CD14-positive monocyte (primary cell): ENCODE data around the gene CACNG3. TPM values are rescaled to one million over a fixed set of nuclear protein-coding genes. Genes with fewer than 3 reads are reported as not detected.

Experiments used
- DNase-seq, 3 donors: peaks; one replicate each; pipeline ENCODE4 v3.0.0-alpha.2; 2011 to 2022
- H2AFZ ChIP-seq: 2 replicates; pipeline ENCODE4 v1.6.0; 2012; ENCODE audit warnings: mild to moderate bottlenecking, low read depth, low read length, inconsistent platforms; ENCODE audit not compliant: insufficient read depth, poor library complexity, severe bottlenecking
- H3K27ac ChIP-seq, 2 donors: 1 replicate in 1 of 2; 2 replicates in 1 of 2; pipeline ENCODE4 v1.5.1; 2012 to 2013; ENCODE audit warnings: low read length in 2 of 2, control low read depth in 1 of 2, inconsistent platforms in 1 of 2, low read depth in 1 of 2, mild to moderate bottlenecking in 1 of 2
- H3K27me3 ChIP-seq, 2 donors: one replicate each; pipeline versions ENCODE4 v1.6.0 to v1.6.1; 2011 to 2013; ENCODE audit warnings: low read length in 2 of 2; ENCODE audit not compliant: control insufficient read depth in 2 of 2, insufficient read depth in 2 of 2
- H3K36me3 ChIP-seq, 2 donors: replicated peaks in 1 of 2; 1 replicate in 1 of 2; 2 replicates in 1 of 2; pipeline versions ENCODE4 v1.5.1 to v1.6.1; 2012 to 2013; ENCODE audit warnings: low read length in 2 of 2, control low read depth in 1 of 2, inconsistent platforms in 1 of 2, mild to moderate bottlenecking in 1 of 2; ENCODE audit not compliant: insufficient read depth in 2 of 2, control insufficient read depth in 1 of 2
- H3K4me1 ChIP-seq, 2 donors: 1 replicate in 1 of 2; 2 replicates in 1 of 2; pipeline versions ENCODE4 v1.5.1 to v1.6.1; 2012 to 2013; ENCODE audit warnings: low read length in 2 of 2, control low read depth in 1 of 2, inconsistent platforms in 1 of 2, mild to moderate bottlenecking in 1 of 2, moderate library complexity in 1 of 2; ENCODE audit not compliant: insufficient read depth in 2 of 2, control insufficient read depth in 1 of 2
- H3K4me2 ChIP-seq: replicated peaks from 2 replicates; pipeline ENCODE3; 2012; ENCODE audit warnings: low read length, moderate library complexity, mild to moderate bottlenecking; ENCODE audit not compliant: poor library complexity, severe bottlenecking; ENCODE audit errors: extremely low read depth
- H3K4me3 ChIP-seq, 3 experiments: fragments of 200-600 bp in 1 of 3; sonication (generic) in 1 of 3; replicated peaks in 1 of 3; 1 replicate in 2 of 3; 2 replicates in 1 of 3; pipeline ENCODE4 v1.5.1; 2011 to 2013; ENCODE audit warnings: low read length in 3 of 3, mild to moderate bottlenecking in 3 of 3, control low read depth in 2 of 3, low read depth in 2 of 3, inconsistent platforms in 1 of 3, moderate library complexity in 1 of 3
- H3K79me2 ChIP-seq: 2 replicates; pipeline ENCODE4 v1.6.0; 2012; ENCODE audit warnings: mild to moderate bottlenecking, control low read depth, inconsistent platforms, low read length, moderate library complexity; ENCODE audit not compliant: insufficient read depth
- H3K9ac ChIP-seq: 2 replicates; pipeline ENCODE4 v1.6.0; 2017; ENCODE audit warnings: low read length, mild to moderate bottlenecking; ENCODE audit not compliant: insufficient read depth, poor library complexity, severe bottlenecking
- H3K9me3 ChIP-seq, 2 donors: replicated peaks in 1 of 2; 1 replicate in 1 of 2; 2 replicates in 1 of 2; pipeline versions ENCODE4 v1.5.1 to v1.6.1; 2012 to 2013; ENCODE audit warnings: low read length in 2 of 2, control low read depth in 1 of 2; ENCODE audit not compliant: control insufficient read depth in 1 of 2, insufficient read depth in 1 of 2
- H4K20me1 ChIP-seq: 2 replicates; pipeline ENCODE4 v1.6.0; 2012; ENCODE audit warnings: mild to moderate bottlenecking, low read length, control low read depth, moderate library complexity; ENCODE audit not compliant: insufficient read depth
- H3K27ac Mint-ChIP-seq, 7 donors: one replicate each; pipeline ENCODE4 v1.8.0; 2020; ENCODE audit warnings: mild to moderate bottlenecking in 7 of 7, mixed read lengths in 7 of 7, moderate library complexity in 6 of 7, inconsistent platforms in 2 of 7
- H3K27me3 Mint-ChIP-seq, 3 donors: one replicate each; pipeline ENCODE4 v1.8.0; 2021 to 2022; ENCODE audit warnings: low read depth in 3 of 3, mild to moderate bottlenecking in 3 of 3, mixed read lengths in 3 of 3, moderate library complexity in 3 of 3, inconsistent platforms in 1 of 3
- H3K36me3 Mint-ChIP-seq, 2 donors: one replicate each; pipeline ENCODE4 v1.8.0; 2020; ENCODE audit warnings: mixed read lengths in 2 of 2, inconsistent platforms in 1 of 2, mild to moderate bottlenecking in 1 of 2
- H3K4me1 Mint-ChIP-seq: one replicate; pipeline ENCODE4 v1.8.0; 2020; ENCODE audit warnings: mild to moderate bottlenecking, mixed read lengths
- H3K4me3 Mint-ChIP-seq, 2 donors: one replicate each; pipeline ENCODE4 v1.8.0; 2020; ENCODE audit warnings: mild to moderate bottlenecking in 2 of 2, mixed read lengths in 2 of 2, moderate library complexity in 1 of 2
- H3K9me3 Mint-ChIP-seq, 7 donors: one replicate each; pipeline ENCODE4 v1.8.0; 2020 to 2022; ENCODE audit warnings: mixed read lengths in 7 of 7, mild to moderate bottlenecking in 6 of 7, moderate library complexity in 6 of 7, inconsistent platforms in 2 of 7
- CTCF ChIP-seq: fragments of 200-600 bp; IDR thresholded peaks from one replicate; pipeline ENCODE4 v1.8.0; 2022; ENCODE audit warnings: antibody characterized with exemption, mild to moderate bottlenecking
- WGBS: methylation state at CpG from one replicate; pipeline ENCODE4 v1.1.5; 2013; ENCODE audit warnings: missing lambda C conversion rate; ENCODE audit not compliant: insufficient coverage; 5-methylcytosine and 5-hydroxymethylcytosine counted together
- intact Hi-C, 2 donors: fragments of 100-400 bp; cut with micrococcal nuclease; formaldehyde crosslinking; loops; one replicate each; pipeline versions ENCODE4 v1.15.0 to v1.15.1; 2023
- polyA plus RNA-seq, 3 donors: library from polyadenylated mRNA; depleted of rRNA in 1 of 3; unstranded in 2 of 3; stranded (reverse) in 1 of 3; fragments of 300-500 nt in 2 of 3; fragments of >200 nt in 1 of 3; fragmentation: Illumina TruSeq in 2 of 3; gene quantifications; 1 replicate in 2 of 3; 2 replicates in 1 of 3; pipeline ENCODE4 v1.2.3, GENCODE V29; 2012 to 2021

CACNG3 gene
- polyA plus RNA-seq, 3 donors: not detected

GRCh38 chr16:24344784-24345183 lies 88.6 kb downstream of the CACNG3 start:
- H3K36me3 Mint-ChIP-seq: no peaks in the 10 kb centered on the region
- no peak for DNase-seq
- Histone ChIP-seq H3K4me2 (no peak overlapping the region), H3K36me3 (no peaks in the 10 kb centered on the region), H3K9ac (no peak overlapping the region), H4K20me1 (no peaks in the 10 kb centered on the region), H3K27me3 (no peaks in the 10 kb centered on the region), H3K9me3 (no peaks in the 10 kb centered on the region), H3K79me2 (no peaks in the 10 kb centered on the region), H3K4me3 (no peak overlapping the region), H3K27ac (no peak overlapping the region), H2AFZ (no peak overlapping the region), H3K4me1 (no peaks in the 10 kb centered on the region)
- no peak overlapping the region for H3K4me3 Mint-ChIP-seq
- peaks cover 0 to 3% (median 0%) of the 10 kb centered on the region in 7 donors for H3K9me3 Mint-ChIP-seq
- no peak overlapping the region for H3K27ac Mint-ChIP-seq
- no CpG with 5 or more reads among the region's 2 CpGs for WGBS
- no peaks in the 10 kb centered on the region for H3K4me1 Mint-ChIP-seq
- H3K27me3 Mint-ChIP-seq: peaks cover 4% of the 10 kb centered on the region in 3 donors
- intact Hi-C loops: no loop called here
- no peak for TF ChIP-seq CTCF

- no peak overlapping the region for H3K9ac ChIP-seq
- H3K79me2 ChIP-seq: no peaks in the 10 kb centered on the region
- no peaks in the 10 kb centered on the region for H4K20me1 ChIP-seq
- TF ChIP-seq CTCF: no peak
- H3K9me3 Mint-ChIP-seq: peaks cover 0 to 2% (median 0%) of the 10 kb centered on the region in 7 donors
- no peaks in the 10 kb centered on the region for H3K4me1 ChIP-seq
- no peaks in the 10 kb centered on the region for H3K9me3 ChIP-seq
- no peak overlapping the region for H3K27ac Mint-ChIP-seq
- peaks cover 1 to 4% (median 4%) of the 10 kb centered on the region in 3 donors for H3K27me3 Mint-ChIP-seq
- no peak overlapping the region for H3K4me3 Mint-ChIP-seq
- no peak overlapping the region for H3K4me3 ChIP-seq
- H3K36me3 Mint-ChIP-seq: no peaks in the 10 kb centered on the region
- no peak for DNase-seq
- H3K4me2 ChIP-seq: no peak overlapping the region
- H3K27ac ChIP-seq: no peak overlapping the region
- intact Hi-C loops: no loop called here
- H3K27me3 ChIP-seq: no peaks in the 10 kb centered on the region
- H3K36me3 ChIP-seq: no peaks in the 10 kb centered on the region
- H2AFZ ChIP-seq: no peak overlapping the region
- no peaks in the 10 kb centered on the region for H3K4me1 Mint-ChIP-seq
- WGBS: 92% methylated on average over 2 of the region's 4 CpGs
These were observed 89.6 kb downstream of the CACNG3 start for GRCh38 chr16:24345704-24346103.
